ENCODE data around the gene PDE6B.
"Not testable (repeated sequence)": the region's sequence is repeated elsewhere in the genome, so short reads cannot be mapped to it uniquely, and the experiment has no call there.

The PDE6B gene

DNA sequence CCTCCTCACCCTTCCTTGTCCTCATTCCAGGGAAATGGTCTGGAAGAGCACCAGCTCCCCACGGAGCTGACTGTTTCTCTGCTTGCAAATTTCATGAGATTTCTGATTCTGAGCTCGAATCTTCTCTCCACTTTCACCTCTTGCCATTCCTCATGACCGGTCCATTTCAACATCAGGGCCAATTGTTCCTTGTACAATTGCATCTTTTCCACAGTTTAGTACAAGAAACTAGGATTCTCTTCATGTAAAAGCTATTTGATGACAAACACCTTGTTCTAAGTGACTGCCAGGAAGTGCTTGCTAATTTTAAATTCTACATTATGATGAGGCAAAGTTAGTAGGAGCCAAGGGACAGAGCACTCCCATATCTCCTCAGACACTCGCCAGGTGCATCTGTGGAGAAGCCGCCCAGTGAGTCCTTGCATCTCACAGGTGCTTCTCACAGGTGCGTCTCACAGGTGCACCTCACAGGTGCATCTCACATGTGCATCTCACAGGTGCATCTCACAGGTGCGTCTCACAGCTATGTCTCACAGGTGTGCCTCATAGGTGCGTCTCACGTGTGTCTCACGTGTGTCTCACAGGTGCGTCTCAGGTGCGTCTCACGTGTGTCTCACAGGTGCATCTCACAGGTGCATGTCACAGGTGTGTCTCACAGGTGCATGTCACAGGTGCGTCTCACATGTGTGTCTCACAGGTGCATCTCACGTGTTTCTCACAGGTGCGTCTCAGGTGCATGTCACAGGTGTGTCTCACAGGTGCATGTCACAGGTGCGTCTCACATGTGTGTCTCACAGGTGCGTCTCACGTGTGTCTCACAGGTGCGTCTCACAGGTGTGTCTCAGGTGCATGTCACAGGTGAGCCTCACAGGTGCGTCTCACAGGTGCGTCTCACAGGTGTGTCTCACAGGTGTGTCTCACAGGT lies 3.0 kb upstream of the PDE6B start:
- no peak for DNase-seq (ENCODE audit: low spot score)

DNA sequence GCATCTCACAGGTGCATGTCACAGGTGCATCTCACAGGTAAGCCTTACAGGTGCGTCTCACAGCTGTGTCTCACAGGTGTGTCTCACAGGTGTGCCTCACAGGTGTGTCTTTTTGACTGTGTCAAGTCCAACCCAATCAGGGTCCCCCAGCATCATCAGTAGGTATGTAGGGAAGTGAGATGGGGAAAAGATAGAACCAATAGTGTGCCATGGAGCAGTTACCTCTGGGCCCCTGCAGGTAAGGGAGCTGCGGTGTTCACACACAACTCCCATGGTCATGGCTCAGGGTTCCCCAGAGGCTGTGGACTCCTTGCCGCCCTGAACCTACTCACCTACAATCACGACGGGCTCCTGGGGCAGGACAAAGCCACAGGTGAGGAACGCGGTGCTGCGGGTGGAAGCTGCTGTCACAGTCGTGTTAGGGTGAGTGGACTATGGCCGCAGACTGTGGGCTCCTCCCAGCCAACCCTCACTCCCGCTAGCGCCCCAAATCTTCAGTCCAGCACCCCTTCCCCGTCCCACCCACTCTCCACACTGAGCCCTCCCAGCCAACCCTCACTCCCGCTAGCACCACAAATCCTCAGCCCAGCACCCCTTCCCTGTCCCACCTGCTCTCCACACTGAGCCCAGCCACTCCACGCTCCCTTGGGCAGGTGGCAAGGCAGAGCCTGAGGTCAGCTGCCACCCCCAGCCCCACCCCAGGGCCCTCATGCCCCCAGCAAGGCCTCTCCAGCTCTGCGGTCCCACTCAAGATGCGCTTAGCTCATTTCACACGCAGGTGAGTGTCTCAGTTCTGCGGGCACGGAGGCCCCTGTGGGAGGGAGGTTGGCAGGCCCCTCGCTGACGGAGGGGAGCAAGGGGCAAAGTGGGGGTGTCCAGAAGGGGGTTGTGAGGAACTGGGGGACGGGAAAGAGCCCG lies 2.1 kb upstream of the PDE6B start:
- no peak for DNase-seq (ENCODE audit: low spot score)

DNA sequence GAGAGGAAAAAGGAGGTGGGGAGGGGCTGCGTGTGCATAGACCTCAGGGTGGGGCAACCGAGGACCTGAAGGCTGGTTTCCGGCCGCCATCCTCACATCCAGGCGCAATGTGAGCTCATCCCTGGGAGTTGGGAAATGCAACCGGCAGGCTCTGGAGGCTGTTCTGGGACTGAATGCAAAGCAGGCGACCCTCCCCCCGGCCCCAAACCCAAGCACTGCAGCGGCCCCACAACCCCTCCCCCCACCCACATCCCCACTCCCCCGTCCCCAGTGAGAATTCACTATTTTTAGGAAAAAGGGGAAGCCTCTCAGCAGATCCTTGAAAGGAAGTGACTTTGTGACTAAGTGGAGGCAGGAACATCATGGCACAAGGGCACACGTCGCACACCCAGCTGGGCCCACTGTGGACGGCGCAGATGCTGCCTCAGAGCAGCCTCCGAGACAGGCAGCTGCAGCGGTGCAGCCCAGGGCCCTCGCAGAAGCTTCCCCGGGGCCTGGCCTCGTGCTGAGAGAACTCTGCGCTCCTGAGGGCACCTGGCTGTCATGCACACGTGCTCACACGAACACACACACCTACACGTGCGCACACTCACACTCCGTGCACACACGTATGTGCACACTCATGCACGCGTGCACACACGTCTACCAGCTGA lies 1.3 kb upstream of the PDE6B start:
- no peak for DNase-seq (ENCODE audit: low spot score)

DNA sequence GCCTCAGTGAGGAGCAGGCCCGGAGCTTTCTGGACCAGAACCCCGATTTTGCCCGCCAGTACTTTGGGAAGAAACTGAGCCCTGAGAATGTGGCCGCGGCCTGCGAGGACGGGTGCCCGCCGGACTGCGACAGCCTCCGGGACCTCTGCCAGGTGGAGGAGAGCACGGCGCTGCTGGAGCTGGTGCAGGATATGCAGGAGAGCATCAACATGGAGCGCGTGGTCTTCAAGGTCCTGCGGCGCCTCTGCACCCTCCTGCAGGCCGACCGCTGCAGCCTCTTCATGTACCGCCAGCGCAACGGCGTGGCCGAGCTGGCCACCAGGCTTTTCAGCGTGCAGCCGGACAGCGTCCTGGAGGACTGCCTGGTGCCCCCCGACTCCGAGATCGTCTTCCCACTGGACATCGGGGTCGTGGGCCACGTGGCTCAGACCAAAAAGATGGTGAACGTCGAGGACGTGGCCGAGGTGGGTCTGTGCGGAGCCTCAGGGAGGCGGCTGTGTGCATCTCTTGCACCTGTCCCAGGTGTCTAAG lies 323 bp downstream of the PDE6B start:
- no peak for DNase-seq (ENCODE audit: low spot score)

DNA sequence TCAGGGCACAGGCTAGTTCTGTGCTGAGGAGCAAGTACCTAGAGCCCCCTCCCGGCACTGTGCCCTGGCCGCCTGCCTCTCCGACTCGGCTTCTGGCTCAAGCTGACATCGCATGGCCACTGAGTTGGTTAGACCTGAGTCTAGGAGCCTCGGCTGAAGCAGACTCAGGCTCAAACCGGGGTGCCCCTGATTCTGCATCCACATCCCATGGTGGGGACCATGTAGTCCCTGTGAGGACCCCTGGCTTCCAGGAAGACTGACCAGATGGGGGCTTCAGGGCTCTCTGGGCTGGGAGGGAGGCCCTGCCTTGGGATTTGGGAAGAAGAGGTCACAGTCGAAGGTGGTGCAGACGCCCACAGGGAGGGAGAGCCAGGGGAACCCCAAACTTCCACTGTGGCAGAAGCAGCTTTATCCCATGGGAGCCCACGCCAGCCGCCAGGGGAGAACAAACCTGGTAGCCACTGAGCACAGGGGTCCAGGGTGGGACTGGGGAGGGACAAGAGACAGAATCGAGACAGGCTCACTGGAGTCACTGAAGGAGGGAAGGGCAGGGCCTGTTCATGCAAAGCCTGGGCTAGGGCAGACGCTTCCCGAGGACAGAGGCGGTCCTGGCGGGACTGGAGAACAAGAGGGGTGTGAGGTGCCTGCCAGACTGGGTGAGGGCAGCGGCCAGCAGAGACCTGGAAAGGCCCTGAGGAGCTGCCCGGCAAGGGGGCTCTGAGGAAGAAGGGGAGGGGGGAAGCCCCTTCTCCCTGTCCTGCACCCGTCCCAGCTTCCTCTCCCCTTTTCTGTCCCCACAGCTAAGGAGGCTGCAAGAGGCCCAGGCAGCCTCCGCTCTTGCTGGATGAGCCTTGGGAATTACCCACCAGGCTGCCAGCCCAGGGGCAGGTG lies 1.1 kb downstream of the PDE6B start:
- no peak for DNase-seq (ENCODE audit: low spot score)

DNA sequence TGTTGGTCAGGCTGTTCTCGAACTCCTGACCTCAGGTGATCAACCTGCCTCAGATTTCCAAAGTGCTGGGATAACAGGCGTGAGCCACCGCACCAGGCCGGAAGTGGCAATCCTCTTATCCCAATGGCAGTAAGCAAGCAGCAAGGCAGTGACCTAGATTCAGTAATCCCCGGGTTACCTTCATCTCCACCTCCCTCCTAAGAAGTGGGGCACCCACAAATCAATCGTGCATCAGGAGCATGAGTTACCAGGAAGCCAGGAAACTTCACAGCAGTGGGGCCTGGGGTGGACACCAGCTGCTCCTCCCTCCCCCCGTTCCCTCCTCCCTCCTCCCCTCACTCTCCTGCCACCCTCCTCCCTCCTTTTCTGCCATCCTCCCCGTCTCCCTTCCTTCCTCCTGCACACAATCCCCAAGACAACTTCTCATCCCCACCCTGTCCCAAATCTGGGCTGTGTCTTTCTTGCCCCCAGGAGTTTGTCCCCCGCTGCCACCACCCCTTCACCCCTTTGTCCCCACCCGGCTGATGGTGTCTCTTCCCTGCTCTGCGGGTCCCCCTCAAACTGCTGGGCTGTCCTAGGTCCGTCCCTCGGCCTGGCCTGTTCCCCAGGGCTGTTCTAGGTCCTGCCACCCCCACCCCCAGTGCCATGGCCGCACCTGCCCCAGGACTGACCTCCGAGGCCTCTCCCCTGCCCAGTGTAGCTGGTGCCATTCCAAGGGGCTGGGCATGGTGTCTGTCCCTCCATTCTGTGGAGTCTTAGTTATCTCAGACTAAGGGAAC lies 2.2 kb downstream of the PDE6B start:
- DNase-seq (ENCODE audit: low spot score), result no peak

DNA sequence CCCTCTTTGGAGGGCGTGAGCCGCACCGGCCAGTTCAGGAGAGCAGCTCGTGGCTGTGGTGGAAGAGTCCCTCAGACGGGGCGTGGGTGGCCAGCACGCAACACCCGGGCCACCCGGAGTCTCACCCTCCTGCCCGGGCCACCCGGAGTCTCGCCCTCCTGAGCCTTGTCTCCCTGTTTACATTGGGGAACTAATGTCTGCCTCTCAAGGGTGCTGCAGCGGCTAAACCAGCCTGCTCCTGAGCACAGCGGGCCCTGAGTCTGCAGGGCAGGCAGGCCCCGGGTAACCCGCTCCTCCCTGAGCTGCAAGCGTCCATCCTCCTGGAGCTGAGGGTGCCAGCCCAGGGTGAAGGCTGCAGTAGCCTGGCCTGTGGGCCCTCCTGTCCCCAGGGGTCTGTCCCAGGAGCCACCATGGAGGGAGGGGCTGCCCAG lies 3.0 kb downstream of the PDE6B start:
- DNase-seq (ENCODE audit: low spot score), result no peak

DNA sequence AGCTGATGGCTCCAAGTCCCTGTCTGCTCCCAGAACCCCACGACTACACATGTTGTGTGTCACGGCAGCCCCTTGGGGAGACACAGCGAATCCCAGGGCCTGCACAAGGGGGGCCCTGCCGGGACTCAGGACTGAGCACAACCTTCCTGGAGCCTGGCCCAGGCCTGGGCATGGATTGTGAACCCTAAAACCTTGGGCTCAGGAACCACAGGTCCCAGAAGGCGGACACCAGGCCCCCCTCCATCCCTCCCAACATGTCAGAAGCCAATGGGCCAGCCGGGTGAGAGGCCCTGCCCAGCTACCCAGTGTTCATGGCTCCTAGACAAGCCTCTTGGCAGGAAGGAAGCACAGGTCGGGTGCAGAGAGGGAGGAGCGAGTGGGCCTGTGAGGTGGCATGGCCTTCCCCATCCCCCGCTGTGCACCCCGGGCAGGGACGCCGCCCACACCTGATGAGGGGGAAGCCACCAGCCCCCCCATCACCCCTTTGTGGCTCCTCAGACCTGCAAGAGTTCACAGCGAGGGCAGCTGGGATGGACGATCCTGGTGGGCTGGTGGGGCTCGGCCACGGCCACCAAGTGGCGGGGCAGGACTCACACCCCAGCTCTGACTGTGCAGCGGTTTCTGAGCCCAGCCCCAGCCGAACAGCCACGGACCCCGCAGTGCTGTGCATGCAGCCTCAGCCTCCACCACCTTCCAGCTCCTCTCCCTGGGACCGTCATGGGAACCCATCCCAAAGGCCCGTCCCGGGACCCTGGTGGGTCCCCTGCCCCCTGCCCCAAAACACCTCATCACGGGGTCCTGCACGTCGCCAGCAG lies 3.7 kb downstream of the PDE6B start:
- DNase-seq (ENCODE audit: low spot score), result no peak

DNA sequence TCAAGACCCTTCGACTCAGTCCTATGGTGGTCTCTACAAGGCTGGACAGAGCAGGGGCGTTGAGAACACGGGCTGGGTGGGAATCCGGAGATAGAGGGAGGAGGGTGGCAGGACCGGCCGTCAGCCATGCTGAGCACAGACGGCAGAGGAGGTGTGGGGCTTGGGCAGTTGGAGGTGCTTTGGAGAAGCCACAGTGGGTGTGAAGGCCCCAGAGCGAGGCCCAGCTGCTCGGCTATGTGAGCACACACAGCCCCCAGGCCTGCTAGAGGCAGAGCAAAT lies 4.2 kb downstream of the PDE6B start:
- no peak for DNase-seq (ENCODE audit: low spot score)

DNA sequence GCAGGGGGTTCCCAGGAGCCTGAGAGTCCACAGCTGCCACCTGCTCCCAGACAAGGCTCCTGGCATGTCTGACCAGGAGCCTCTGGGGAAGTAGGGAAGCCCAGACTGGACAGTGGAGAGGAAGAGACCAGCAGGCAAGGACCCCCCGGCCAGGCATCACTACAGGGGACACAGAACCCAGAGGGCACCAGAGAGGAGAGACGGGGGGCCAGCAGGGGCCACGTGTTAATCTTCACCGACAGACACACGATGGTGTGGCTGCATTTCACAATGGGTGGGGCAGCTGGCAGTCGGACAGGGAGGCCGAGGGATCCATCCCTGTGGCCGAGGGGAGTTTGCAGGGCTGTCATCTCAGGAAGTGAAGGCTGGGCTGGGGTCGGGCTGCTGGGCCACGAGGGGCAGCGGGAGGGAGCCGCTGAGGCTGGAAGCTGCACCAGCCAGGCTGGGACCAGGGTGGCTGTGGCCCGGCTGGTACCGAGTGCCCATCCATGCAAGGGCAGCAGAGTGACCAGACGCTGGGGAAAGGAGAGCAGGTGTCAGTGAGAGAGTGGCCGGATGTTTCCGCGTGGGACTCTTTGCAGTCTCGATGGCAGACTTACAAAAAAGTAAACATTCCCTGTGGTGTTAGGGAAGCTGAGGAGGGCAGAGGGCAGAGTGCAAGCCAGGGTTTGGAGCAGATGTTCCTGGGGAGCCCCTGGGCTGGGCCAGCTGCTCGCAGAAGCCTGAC lies 4.7 kb downstream of the PDE6B start:
- DNase-seq (ENCODE audit: low spot score), result no peak

DNA sequence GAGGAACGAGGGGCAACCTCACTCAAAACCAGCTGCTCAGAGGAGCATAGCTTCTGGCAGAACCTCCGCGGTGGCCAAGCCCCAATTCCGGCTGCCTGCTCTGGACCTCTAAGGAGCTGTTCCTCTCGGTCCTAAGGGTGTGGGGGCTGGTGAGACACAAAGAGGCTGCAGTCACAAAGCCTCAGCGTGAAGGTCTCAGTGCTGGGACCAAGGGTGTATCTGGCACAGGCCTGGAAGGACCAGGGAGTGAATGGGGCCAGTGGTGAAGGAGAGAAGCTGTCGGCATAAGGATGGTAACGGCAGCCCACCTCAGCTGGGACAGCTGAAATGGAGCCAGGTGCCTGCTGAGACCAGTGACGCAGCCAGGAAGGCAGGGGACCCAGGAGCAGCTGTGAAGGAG lies 5.3 kb downstream of the PDE6B start:
- no peak for DNase-seq (ENCODE audit: low spot score)

DNA sequence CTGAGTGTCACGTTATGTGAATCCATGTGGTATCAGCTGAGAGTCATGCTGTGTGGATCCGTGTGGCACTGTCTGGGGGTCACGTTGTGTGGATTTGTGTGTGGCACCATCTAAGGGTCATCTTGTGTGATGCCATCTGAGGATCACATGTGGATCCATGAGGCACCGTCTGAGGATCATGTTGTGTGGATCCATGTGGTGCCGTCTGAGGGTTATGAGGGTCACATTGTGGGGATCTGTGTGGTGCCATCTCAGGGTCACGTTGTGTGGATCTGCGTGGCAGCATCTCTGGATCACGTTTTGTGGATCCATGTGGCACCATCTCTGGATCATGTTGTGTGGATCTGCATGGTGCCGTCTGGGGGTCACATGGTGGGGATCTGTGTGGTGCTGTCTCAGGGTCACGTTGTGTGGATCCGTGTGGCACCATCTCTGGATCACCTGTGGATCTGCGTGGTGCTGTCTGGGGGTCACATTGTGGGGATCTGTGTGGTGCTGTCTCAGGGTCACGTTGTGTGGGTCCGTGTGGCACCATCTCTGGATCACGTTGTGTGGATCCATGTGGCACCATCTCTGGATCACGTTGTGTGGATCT lies 6.9 kb downstream of the PDE6B start:
- DNase-seq (ENCODE audit: low spot score), result no peak

DNA sequence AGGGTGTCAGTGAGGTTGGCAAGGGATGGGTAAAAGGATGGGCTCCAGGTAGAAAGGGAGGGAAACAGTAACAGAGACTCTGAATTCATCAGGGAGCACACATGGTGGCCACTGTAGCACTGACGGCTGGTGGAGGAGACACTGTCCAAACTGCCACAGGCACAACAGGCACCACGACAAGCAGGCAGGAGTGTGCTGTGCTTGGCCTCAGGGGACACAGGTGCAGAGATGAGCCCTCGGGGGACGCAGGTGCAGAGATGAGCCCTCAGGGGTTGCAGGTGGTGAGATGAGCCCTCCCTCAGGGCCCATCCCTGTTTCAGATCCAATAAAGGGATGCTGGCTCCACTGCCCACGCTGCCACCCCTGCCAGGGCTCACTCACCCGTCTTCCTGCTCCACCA lies 7.6 kb downstream of the PDE6B start:
- no peak for DNase-seq (ENCODE audit: low spot score)

DNA sequence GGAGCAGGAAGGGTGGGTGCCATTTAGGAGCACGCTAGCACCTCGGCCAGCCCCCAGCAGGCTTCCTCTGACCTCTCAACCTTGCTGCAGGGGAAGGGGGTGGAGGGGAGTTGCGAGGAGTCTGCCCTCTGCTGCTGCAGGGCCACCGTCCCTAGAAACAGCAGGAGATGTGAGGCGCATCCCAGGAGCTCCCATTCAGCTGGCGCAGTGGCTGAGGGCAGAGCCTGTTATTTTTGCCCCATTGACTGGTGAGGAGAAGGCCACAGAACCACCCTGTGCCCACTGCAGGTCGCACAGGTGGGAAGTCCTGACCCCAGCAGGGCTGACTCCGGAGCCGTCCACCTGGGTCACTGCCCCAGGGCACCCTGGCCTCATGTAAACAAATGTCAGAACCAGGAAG lies 8.0 kb downstream of the PDE6B start:
- DNase-seq (ENCODE audit: low spot score), result no peak

DNA sequence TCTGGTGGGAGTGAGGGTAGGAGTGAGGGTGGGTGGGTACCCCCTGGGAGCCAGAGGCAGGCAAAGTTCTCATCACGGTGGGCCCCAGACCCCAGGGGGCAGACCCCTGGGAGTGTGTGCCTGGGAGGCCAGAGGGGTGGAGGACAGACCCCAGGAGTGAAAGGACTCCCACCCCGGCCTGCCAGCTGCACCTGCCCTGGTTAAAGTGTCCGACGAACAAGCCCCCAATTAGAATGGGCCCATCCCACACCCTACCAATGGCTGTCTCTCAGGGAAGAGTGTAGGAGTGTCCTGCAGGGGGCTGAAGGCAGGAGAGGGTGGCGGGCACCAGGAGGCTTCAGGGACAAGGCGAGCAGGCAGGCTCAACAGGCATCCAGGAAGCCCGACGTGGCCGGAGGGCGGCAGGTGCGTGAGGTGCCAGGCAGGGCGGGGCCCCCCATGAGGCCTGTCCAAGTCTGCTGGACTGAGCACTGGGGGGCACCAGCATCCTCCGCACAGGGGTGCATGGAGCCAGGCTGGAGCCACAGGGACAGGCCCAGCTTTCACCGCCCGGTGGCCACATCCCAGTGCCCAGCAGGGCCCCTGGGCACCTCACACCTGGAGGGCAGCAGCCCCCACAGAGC lies 8.7 kb downstream of the PDE6B start:
- DNase-seq (ENCODE audit: low spot score), result no peak

DNA sequence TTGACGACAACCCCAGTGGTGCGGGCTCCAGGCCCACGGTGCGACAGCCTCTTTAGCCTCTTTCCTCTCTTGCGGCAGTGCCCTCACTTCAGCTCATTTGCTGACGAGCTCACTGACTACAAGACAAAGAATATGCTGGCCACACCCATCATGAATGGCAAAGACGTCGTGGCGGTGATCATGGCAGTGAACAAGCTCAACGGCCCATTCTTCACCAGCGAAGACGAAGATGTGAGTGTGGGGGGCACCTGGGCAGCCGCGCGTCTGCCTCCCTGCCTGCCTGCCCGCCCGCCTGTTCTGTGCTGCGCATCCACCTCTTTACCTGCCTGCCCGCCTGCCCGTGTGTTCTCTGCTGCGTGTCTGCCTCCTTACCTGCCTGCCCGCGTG lies 9.2 kb downstream of the PDE6B start:
- DNase-seq (ENCODE audit: low spot score), result no peak

DNA sequence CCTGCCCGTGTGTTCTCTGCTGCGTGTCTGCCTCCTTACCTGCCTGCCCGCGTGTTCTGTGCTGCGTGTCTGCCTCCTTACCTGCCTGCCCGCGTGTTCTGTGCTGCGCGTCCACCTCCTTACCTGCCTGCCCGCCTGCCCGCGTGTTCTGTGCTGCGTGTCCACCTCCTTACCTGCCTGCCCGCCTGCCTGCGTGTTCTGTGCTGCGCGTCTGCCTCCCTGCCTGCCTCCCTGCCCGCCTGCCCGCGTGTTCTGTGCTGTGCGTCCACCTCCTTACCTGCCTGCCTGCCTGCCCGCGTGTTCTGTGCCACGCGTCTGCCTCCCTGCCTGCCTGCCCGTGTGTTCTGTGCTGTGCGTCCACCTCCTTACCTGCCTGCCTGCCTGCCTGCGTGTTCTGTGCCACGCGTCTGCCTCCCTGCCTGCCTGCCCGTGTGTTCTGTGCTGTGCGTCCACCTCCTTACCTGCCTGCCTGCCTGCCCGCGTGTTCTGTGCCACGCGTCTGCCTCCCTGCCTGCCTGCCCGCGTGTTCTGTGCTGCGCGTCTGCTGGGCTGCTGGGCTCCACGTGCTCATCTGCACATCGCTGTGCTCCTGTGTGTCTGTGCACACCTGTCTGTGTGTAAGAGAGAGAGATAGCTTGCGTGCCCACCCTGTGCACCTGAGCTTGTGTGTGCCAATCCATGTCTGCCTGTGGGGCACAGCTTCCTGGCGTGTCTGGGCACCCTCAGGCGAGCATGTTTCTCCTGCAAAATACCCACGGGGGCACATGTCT lies 9.9 kb downstream of the PDE6B start:
- DNase-seq (ENCODE audit: low spot score), result not testable (repeated sequence)

Measured in Ammon's horn (tissue), 1 donor.